OCI-LY3 (cell line): ENCODE results near the gene GSS.

ENCODE experiments used
- H2AFZ ChIP-seq: fragments of 200-600, 300-600 bp; shearing (Covaris generic); 2 replicates; pipeline ENCODE4 v1.6.0; 2014; ENCODE audit warnings: antibody characterized with exemption, low read depth, low read length
- H3K27ac ChIP-seq: fragments of 200-600, 300-600 bp; sonication (generic); 2 replicates; pipeline ENCODE4 v1.5.1; 2014; ENCODE audit warnings: mild to moderate bottlenecking, low read length, moderate library complexity, mixed read lengths
- H3K27me3 ChIP-seq: fragments of 200-600, 300-600 bp; sonication (generic); 2 replicates; pipeline ENCODE4 v1.6.1; 2014; ENCODE audit warnings: low read depth, low read length, mixed read lengths
- H3K36me3 ChIP-seq: fragments of 200-600, 300-600 bp; sonication (generic); replicated peaks from 2 replicates; pipeline ENCODE3; 2014; ENCODE audit warnings: low read depth, low read length, mixed read lengths
- H3K4me1 ChIP-seq: fragments of 300-600, 200-600 bp; sonication (generic); 2 replicates; pipeline ENCODE4 v1.6.1; 2014; ENCODE audit warnings: low read length, mixed read lengths
- H3K4me2 ChIP-seq: fragments of 200-600, 300-600 bp; sonication (generic); 2 replicates; pipeline ENCODE4 v1.6.1; 2014; ENCODE audit warnings: low read length, mixed read lengths
- H3K4me3 ChIP-seq: fragments of 300-600, 200-600 bp; sonication (generic); 2 replicates; pipeline ENCODE4 v1.5.1; 2014; ENCODE audit warnings: antibody characterized with exemption, mild to moderate bottlenecking, low read length, moderate library complexity
- H3K79me2 ChIP-seq: fragments of 300-600, 200-600 bp; shearing (Covaris generic); 2 replicates; pipeline ENCODE4 v1.6.1; 2014; ENCODE audit warnings: mild to moderate bottlenecking, low read length, mixed read lengths
- H3K9ac ChIP-seq: fragments of 300-600, 200-600 bp; shearing (Covaris generic); 2 replicates; pipeline ENCODE4 v1.6.0; 2014; ENCODE audit warnings: mild to moderate bottlenecking, low read length, moderate library complexity
- H3K9me3 ChIP-seq: fragments of 200-600, 300-600 bp; shearing (Covaris generic); 2 replicates; pipeline ENCODE4 v1.6.1; 2014; ENCODE audit warnings: low read length, mixed read lengths; ENCODE audit not compliant: insufficient read depth
- H4K20me1 ChIP-seq: fragments of 200-600, 300-600 bp; sonication (generic); 2 replicates; pipeline ENCODE4 v1.6.1; 2016; ENCODE audit warnings: low read length, mixed read lengths; ENCODE audit not compliant: insufficient read depth
- CTCF ChIP-seq: fragments of 200-600, 300-600 bp; sonication (generic); IDR thresholded peaks from 2 replicates; pipeline ENCODE4 v1.5.1; 2014; ENCODE audit warnings: antibody characterized with exemption, low read length, low read depth
- EZH2phosphoT487 ChIP-seq: fragments of 200-600 bp; shearing (Covaris generic); IDR thresholded peaks from 2 replicates; pipeline ENCODE4 v1.6.1; 2018; ENCODE audit warnings: antibody characterized with exemption, mixed run types, low read depth

Gene GSS

GRCh38 chr20:34956751-34957472, 1.3 kb upstream of the GSS start:
- peaks cover 7% of the 10 kb centered on the region for H3K79me2 ChIP-seq
- TF ChIP-seq CTCF: no peak
- TF ChIP-seq EZH2phosphoT487: no peak
- H3K36me3 ChIP-seq: no peaks in the 10 kb centered on the region
- H3K4me3 ChIP-seq: no peak overlapping the region
- no peak overlapping the region for H3K4me2 ChIP-seq
- H3K9ac ChIP-seq: peak overlapping the region; percentile 81; the same call in 1 of the 2 replicates
- peaks cover 14% of the 10 kb centered on the region for H3K4me1 ChIP-seq
- H2AFZ ChIP-seq: no peak overlapping the region
- no peaks in the 10 kb centered on the region for H3K27me3 ChIP-seq
- H4K20me1 ChIP-seq: no peaks in the 10 kb centered on the region
- no peak overlapping the region for H3K27ac ChIP-seq
- H3K9me3 ChIP-seq: no peaks in the 10 kb centered on the region

- Histone ChIP-seq H4K20me1 (no peaks in the 10 kb centered on the region), H3K4me1 (peaks cover 14% of the 10 kb centered on the region), H3K4me3 (peak overlapping the region; percentile 77), H3K9ac (peak overlapping the region; percentile 81), H2AFZ (peak overlapping the region; percentile 78), H3K9me3 (no peaks in the 10 kb centered on the region), H3K27me3 (no peaks in the 10 kb centered on the region), H3K27ac (peak overlapping the region; percentile 61), H3K79me2 (peaks cover 7% of the 10 kb centered on the region), H3K36me3 (no peaks in the 10 kb centered on the region), H3K4me2 (peak overlapping the region; percentile 74)
- TF ChIP-seq CTCF (no peak; the same call in 1 of the 2 replicates), EZH2phosphoT487 (no peak)
Measured at GRCh38 chr20:34956041-34956458, 444 bp upstream of the GSS start.

DNA sequence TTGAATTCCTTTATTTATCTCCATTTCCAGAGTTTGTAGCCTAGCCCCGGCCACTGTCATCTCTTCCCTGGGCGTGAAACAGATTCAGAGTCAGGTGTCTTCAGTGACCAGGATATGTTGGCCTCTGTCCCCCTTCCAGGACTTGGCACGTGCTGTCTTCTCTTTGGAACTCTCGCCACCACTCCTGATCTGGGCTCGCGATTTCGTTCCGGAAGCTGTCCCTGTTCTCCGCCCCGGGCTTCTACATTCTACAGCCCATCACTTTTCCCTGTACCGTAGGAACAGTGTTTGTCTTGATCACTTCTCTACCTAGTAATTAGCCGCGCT, 739 bp downstream of the GSS start:
- H2AFZ ChIP-seq: peak overlapping the region; percentile 78

GRCh38 chr20:34953960-34954359, 1.6 kb downstream of the GSS start:
- H3K36me3 ChIP-seq: peaks cover 6% of the 10 kb centered on the region
- peaks cover 10% of the 10 kb centered on the region for H3K4me1 ChIP-seq
- H3K9me3 ChIP-seq: no peaks in the 10 kb centered on the region
- no peak overlapping the region for H3K4me2 ChIP-seq
- H3K27me3 ChIP-seq: no peaks in the 10 kb centered on the region
- no peak overlapping the region for H3K9ac ChIP-seq
- no peak overlapping the region for H3K27ac ChIP-seq
- no peak overlapping the region for H3K4me3 ChIP-seq
- peaks cover 7% of the 10 kb centered on the region for H3K79me2 ChIP-seq
- no peak for TF ChIP-seq EZH2phosphoT487
- TF ChIP-seq CTCF: no peak
- no peak overlapping the region for H2AFZ ChIP-seq
- no peaks in the 10 kb centered on the region for H4K20me1 ChIP-seq

More for the DNA sequence above, 739 bp downstream of the GSS start:
- H3K9me3 ChIP-seq: no peaks in the 10 kb centered on the region
- peaks cover 7% of the 10 kb centered on the region for H3K79me2 ChIP-seq
- H3K4me2 ChIP-seq: peak overlapping the region; percentile 74
- peaks cover 3% of the 10 kb centered on the region for H3K36me3 ChIP-seq
- peak overlapping the region; percentile 81 for H3K9ac ChIP-seq
- no peaks in the 10 kb centered on the region for H3K27me3 ChIP-seq
- no peak for TF ChIP-seq CTCF
- TF ChIP-seq EZH2phosphoT487: no peak
- H3K27ac ChIP-seq: peak overlapping the region; percentile 61; the same call in 1 of the 2 replicates
- H3K4me3 ChIP-seq: peak overlapping the region; percentile 77
- H4K20me1 ChIP-seq: no peaks in the 10 kb centered on the region
- peaks cover 10% of the 10 kb centered on the region for H3K4me1 ChIP-seq
